NCI-H1092 treated with DMSO at 0.1 percent for 48 hours (cell line): ENCODE results near the gene NPAS1.

Experiments
- DNase-seq: peaks from one replicate; lab custom pipeline; 2025; lab: John Stamatoyannopoulos, UW

Gene NPAS1

GRCh38 chr19:47020132-47020805, 632 bp downstream of the NPAS1 start:
- no peak for DNase-seq

GRCh38 chr19:47020992-47021496, 1.4 kb downstream of the NPAS1 start:
- DNase-seq: no peak

- DNase-seq: no peak
These were observed 2.0 kb downstream of the NPAS1 start for GRCh38 chr19:47021536-47022139.

GRCh38 chr19:47022140-47022536, 2.5 kb downstream of the NPAS1 start:
- no peak for DNase-seq

- no peak for DNase-seq
These were observed 3.2 kb downstream of the NPAS1 start for GRCh38 chr19:47022541-47023447.

- DNase-seq: no peak
These were observed 3.8 kb downstream of the NPAS1 start for GRCh38 chr19:47023448-47023794.

- no peak for DNase-seq
These were observed 4.9 kb downstream of the NPAS1 start for GRCh38 chr19:47024502-47024901.

GRCh38 chr19:47026156-47026555, 6.5 kb downstream of the NPAS1 start:
- DNase-seq: no peak

- DNase-seq: no peak
These were observed 7.3 kb downstream of the NPAS1 start for GRCh38 chr19:47026889-47027288.

- DNase-seq: no peak
These were observed 8.0 kb downstream of the NPAS1 start for GRCh38 chr19:47027586-47028088.

- no peak for DNase-seq
These were observed 8.6 kb downstream of the NPAS1 start for GRCh38 chr19:47028195-47028601.

- peak; percentile 23 for DNase-seq
These were observed 12.7 kb downstream of the NPAS1 start for GRCh38 chr19:47032171-47032811.

GRCh38 chr19:47035127-47036096, 15.8 kb downstream of the NPAS1 start:
- DNase-seq: peak; percentile 74

- peak; percentile 74 for DNase-seq
These were observed 16.5 kb downstream of the NPAS1 start for GRCh38 chr19:47036097-47036651.

- no peak for DNase-seq
These were observed 18.1 kb downstream of the NPAS1 start for GRCh38 chr19:47037766-47038165.

- DNase-seq: no peak
These were observed 19.7 kb downstream of the NPAS1 start for GRCh38 chr19:47039239-47039874.

- DNase-seq: no peak
These were observed 21.2 kb downstream of the NPAS1 start for GRCh38 chr19:47040869-47041268.

- DNase-seq: no peak
These were observed 25.6 kb downstream of the NPAS1 start for GRCh38 chr19:47044946-47045866.
